ENCODE results near the gene CLDN5. TPM values are rescaled to one million over a fixed set of nuclear protein-coding genes. Genes with fewer than 3 reads are reported as not detected.

The CLDN5 gene
- total RNA-seq, 1 experiment from 2014 or later = 0.44 TPM

- H3K9me3 Mint-ChIP-seq = no peaks in the 10 kb centered on the region
- no peak overlapping the region for H4K5ac ChIP-seq (ENCODE audit: insufficient read length, low read depth, low read length)
- H3K4me1 ChIP-seq (ENCODE audit: insufficient read depth, low read length) = peaks cover 3% of the 10 kb centered on the region
- H3K9ac ChIP-seq (ENCODE audit: extremely low read depth, insufficient read length, low read length) = no peak overlapping the region
- no peak overlapping the region for H4K8ac ChIP-seq (replicated peaks; ENCODE audit: insufficient read length, low read depth, low read length)
- no peak for DNase-seq
- no peak overlapping the region for H2BK20ac ChIP-seq (ENCODE audit: low read depth, low read length, poor library complexity, severe bottlenecking)
- H3K56ac ChIP-seq (ENCODE audit: insufficient read length, low read depth, low read length) = no peak overlapping the region
- no peak overlapping the region for H3K18ac ChIP-seq (ENCODE audit: insufficient read length, low read depth, low read length)
- no peak for TF ChIP-seq CTCF (conservative IDR thresholded peaks at IDR 0.05)
- no peak overlapping the region for H2BK5ac ChIP-seq (ENCODE audit: insufficient read length, low read length)
- WGBS (ENCODE audit: extremely low coverage, insufficient read length, low lambda C conversion rate) = no CpG with 5 or more reads among the region's 3 CpGs
- peaks cover 22 to 41% (median 33%) of the 10 kb centered on the region in 3 experiments for H3K36me3 Mint-ChIP-seq (ENCODE audit: insufficient read depth in 1 of 3, low read depth in 3 of 3)
- H2BK15ac ChIP-seq (ENCODE audit: low read depth, low read length) = no peak overlapping the region
- no peak overlapping the region for H3K4me2 ChIP-seq (ENCODE audit: insufficient read depth, insufficient read length, low read length)
- no peak overlapping the region for H2BK12ac ChIP-seq (ENCODE audit: insufficient read length, low read depth, low read length)
- no peaks in the 10 kb centered on the region for H4K20me1 ChIP-seq (ENCODE audit: control insufficient read depth, insufficient read depth, insufficient read length)
- no peak overlapping the region for H3T11ph ChIP-seq (ENCODE audit: low read length)
- H3K27me3 Mint-ChIP-seq (ENCODE audit: low read depth) = no peaks in the 10 kb centered on the region; the same call in 1 of the 2 replicates
- no peak overlapping the region for H3K4ac ChIP-seq (ENCODE audit: low read depth, low read length)
- H2AK5ac ChIP-seq (ENCODE audit: insufficient read length, low read length) = no peak overlapping the region
- peaks cover 13% of the 10 kb centered on the region for H3K23me2 ChIP-seq (ENCODE audit: insufficient read length, low read depth, low read length, poor library complexity, severe bottlenecking)
- H3K14ac ChIP-seq (ENCODE audit: insufficient read depth, low read length) = no peak overlapping the region
- H2AFZ ChIP-seq (ENCODE audit: low read length) = no peak overlapping the region
- peak overlapping the region in 1 of 3 experiments; percentile 63; a peak in 1 of 7 replicates for H3K27ac Mint-ChIP-seq
- no peak overlapping the region for H3K27ac ChIP-seq (ENCODE audit: insufficient read length, low read depth, low read length)
- H3K79me2 ChIP-seq (ENCODE audit: insufficient read depth, low read length) = peaks cover 20% of the 10 kb centered on the region; the same call in 1 of the 2 replicates
- H2BK120ac ChIP-seq (ENCODE audit: low read depth, low read length, poor library complexity, severe bottlenecking) = no peak overlapping the region
- H4K91ac ChIP-seq (ENCODE audit: insufficient read length, low read depth, low read length) = no peak overlapping the region
- no peaks in the 10 kb centered on the region for H3K9me3 ChIP-seq (ENCODE audit: control insufficient read depth, low read depth, low read length)
- H3K4me1 Mint-ChIP-seq = peaks cover 20% of the 10 kb centered on the region in 2 experiments
- no peaks in the 10 kb centered on the region for H3K27me3 ChIP-seq (ENCODE audit: insufficient read depth, low read length)
- H3K4me3 Mint-ChIP-seq = no peak overlapping the region
- H3K23ac ChIP-seq (ENCODE audit: insufficient read length, low read depth, low read length) = no peak overlapping the region
- H3K79me1 ChIP-seq (ENCODE audit: insufficient read depth, low read depth, low read length, poor library complexity, severe bottlenecking) = peaks cover 3% of the 10 kb centered on the region
Measured at GRCh38 chr22:19476023-19476422, 48.2 kb downstream of the CLDN5 start.

Data from H9 (cell line).